T-helper 17 cell (primary cell): Measurements from ENCODE around the gene PAK4. TPM values are rescaled to one million over a fixed set of nuclear protein-coding genes. Genes with fewer than 3 reads are reported as not detected.
"Not testable (repeated sequence)": the region's sequence is repeated elsewhere in the genome, so short reads cannot be mapped to it uniquely, and the experiment has no call there.

Experiments used
- ATAC-seq: fragments of 150-1000 bp; cut with Tn5 transposase; 2 replicates; pipeline ENCODE4 v1.10.0; 2021; ENCODE audit warnings: mild to moderate bottlenecking, moderate library complexity
- DNase-seq, 3 donors: peaks; one replicate each; pipeline versions ENCODE4 v3.0.0 to v3.0.0-alpha.2; 2020 to 2021
- H3K9me3 ChIP-seq: one replicate; pipeline ENCODE4 v1.7.0; 2013; ENCODE audit warnings: low read length, mild to moderate bottlenecking; ENCODE audit not compliant: control insufficient read depth, poor library complexity, severe bottlenecking
- H3K27ac Mint-ChIP-seq: one replicate; pipeline ENCODE4 v1.8.0; 2022; ENCODE audit warnings: mild to moderate bottlenecking, moderate library complexity, mixed read lengths
- H3K27me3 Mint-ChIP-seq: one replicate; pipeline ENCODE4 v1.8.0; 2022; ENCODE audit warnings: mixed read lengths
- H3K36me3 Mint-ChIP-seq: one replicate; pipeline ENCODE4 v1.8.0; 2022; ENCODE audit warnings: low read depth, mixed read lengths
- H3K4me1 Mint-ChIP-seq: one replicate; pipeline ENCODE4 v1.8.0; 2022; ENCODE audit warnings: mild to moderate bottlenecking, mixed read lengths
- H3K4me3 Mint-ChIP-seq: one replicate; pipeline ENCODE4 v1.8.0; 2022; ENCODE audit warnings: mild to moderate bottlenecking, moderate library complexity, mixed read lengths
- total RNA-seq, 4 donors: library from RNA in 2 of 4; stranded (reverse) in 2 of 4; gene quantifications; one replicate each; pipeline ENCODE4 v1.2.3 and lab custom pipeline; 2022 to 2026

PAK4 gene
- total RNA-seq, 2 donors from 2014 or later = 9.6 to 9.7 TPM

DNA sequence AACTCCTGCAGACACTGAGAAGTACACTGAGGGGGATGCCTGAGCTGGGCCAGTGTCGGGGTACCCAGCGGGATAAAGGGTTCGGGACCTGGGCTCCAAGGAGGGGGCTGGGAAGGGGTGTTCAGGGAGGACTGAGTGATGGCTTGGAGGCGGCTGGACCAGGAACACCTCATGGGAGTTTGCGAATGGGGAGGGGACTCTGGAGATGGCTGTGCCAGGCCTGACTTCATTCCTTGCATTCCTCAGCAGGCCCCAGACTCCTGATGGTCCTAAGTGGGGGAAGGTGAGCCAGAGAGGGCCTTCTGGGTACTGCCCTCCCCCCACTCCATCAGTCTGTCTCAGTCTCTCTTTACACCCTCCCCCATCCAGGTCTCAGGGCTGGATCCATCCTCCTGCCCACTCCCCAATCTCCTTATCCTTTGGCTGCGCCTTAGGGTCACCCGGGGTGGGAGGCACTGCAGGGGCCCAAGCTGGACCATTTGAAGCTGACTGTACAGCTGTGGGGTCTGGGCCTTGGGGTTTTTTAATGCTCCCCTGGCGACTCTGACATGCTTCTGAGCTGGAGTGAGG is 13.8 kb downstream of the PAK4 start:
- Mint-ChIP-seq H3K4me3 (no peak overlapping the region), H3K27me3 (no peaks in the 10 kb centered on the region), H3K4me1 (peaks cover 23% of the 10 kb centered on the region), H3K27ac (no peak overlapping the region), H3K36me3 (peaks cover under 1% of the 10 kb centered on the region)
- ATAC-seq = no peak
- DNase-seq = no peak
- H3K9me3 ChIP-seq = no peaks in the 10 kb centered on the region

GRCh38 chr19:39139971-39140453 is 14.4 kb downstream of the PAK4 start:
- ATAC-seq = no peak
- DNase-seq = no peak
- Mint-ChIP-seq H3K27ac (no peak overlapping the region), H3K27me3 (no peaks in the 10 kb centered on the region), H3K4me1 (peaks cover 26% of the 10 kb centered on the region), H3K4me3 (no peak overlapping the region), H3K36me3 (no peaks in the 10 kb centered on the region)
- H3K9me3 ChIP-seq = no peaks in the 10 kb centered on the region

- Mint-ChIP-seq H3K36me3 (no peaks in the 10 kb centered on the region), H3K27ac (peak overlapping the region; percentile 65), H3K4me3 (no peak overlapping the region), H3K27me3 (no peaks in the 10 kb centered on the region), H3K4me1 (peaks cover 26% of the 10 kb centered on the region)
- DNase-seq (no peak), ATAC-seq (no peak)
- H3K9me3 ChIP-seq = no peaks in the 10 kb centered on the region
These were observed 15.0 kb downstream of the PAK4 start for GRCh38 chr19:39140594-39140993.

GRCh38 chr19:39141929-39142328 is 16.3 kb downstream of the PAK4 start:
- H3K4me3 Mint-ChIP-seq = no peak overlapping the region
- ATAC-seq (no peak), DNase-seq (no peak)
- no peaks in the 10 kb centered on the region for H3K27me3 Mint-ChIP-seq
- peaks cover 24% of the 10 kb centered on the region for H3K4me1 Mint-ChIP-seq
- no peaks in the 10 kb centered on the region for H3K9me3 ChIP-seq
- no peaks in the 10 kb centered on the region for H3K36me3 Mint-ChIP-seq
- H3K27ac Mint-ChIP-seq = no peak overlapping the region

GRCh38 chr19:39142630-39143029 is 17.0 kb downstream of the PAK4 start:
- DNase-seq (no peak), ATAC-seq (no peak)
- Mint-ChIP-seq H3K36me3 (no peaks in the 10 kb centered on the region), H3K27me3 (no peaks in the 10 kb centered on the region), H3K27ac (peak overlapping the region; percentile 43), H3K4me1 (peaks cover 19% of the 10 kb centered on the region), H3K4me3 (no peak overlapping the region)
- no peaks in the 10 kb centered on the region for H3K9me3 ChIP-seq

- not testable (repeated sequence) for H3K36me3 Mint-ChIP-seq, H3K27ac Mint-ChIP-seq, H3K4me3 Mint-ChIP-seq, DNase-seq, H3K27me3 Mint-ChIP-seq, H3K9me3 ChIP-seq, ATAC-seq
- peaks cover 19% of the 10 kb centered on the region for H3K4me1 Mint-ChIP-seq
These were observed 18.2 kb downstream of the PAK4 start for GRCh38 chr19:39143757-39144289.

- Mint-ChIP-seq H3K4me3 (no peak overlapping the region), H3K27ac (peak overlapping the region; percentile 39), H3K36me3 (no peaks in the 10 kb centered on the region), H3K4me1 (peaks cover 19% of the 10 kb centered on the region), H3K27me3 (no peaks in the 10 kb centered on the region)
- ATAC-seq = no peak
- no peaks in the 10 kb centered on the region for H3K9me3 ChIP-seq
- no peak for DNase-seq
These were observed 18.9 kb downstream of the PAK4 start for GRCh38 chr19:39144290-39145071.

DNA sequence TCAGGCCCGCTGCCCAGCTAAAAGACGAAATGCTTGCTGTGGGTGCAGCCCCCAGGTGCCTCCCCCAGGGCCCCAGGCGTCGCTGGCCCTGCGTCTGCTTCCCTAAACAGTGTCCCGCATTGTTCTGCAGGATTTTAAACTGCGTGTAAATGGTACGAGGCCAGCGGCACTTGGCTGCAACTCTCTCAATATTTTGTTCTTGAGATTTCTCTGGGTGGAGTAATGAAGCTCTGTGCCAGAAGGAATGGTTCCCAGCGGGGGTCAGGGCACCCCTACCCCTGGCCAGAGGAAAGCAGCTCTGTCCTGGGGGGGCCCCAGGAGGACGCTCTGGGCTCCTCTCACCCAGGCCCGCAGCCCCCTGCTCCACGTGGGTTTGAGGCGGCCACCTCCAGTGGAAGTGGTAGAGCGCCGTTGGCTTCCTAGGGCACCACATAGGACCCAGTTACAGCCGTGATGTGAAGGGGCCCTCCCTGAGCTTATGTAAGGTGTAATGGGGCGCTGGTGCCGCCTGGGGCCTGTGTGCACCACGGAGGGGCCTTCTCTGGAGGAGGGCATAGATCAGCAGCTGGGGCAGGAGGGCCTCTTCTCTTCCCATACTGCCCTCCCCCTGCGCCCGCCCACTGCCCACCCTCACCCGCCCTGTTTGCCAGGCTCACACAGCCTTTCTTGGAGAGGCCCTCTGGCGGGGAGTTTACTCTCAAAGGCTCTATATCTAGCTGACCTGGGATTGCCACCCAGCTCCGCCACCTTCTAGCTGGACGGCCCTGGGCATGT is 19.8 kb downstream of the PAK4 start:
- H3K4me3 Mint-ChIP-seq = no peak overlapping the region
- H3K4me1 Mint-ChIP-seq = peaks cover 20% of the 10 kb centered on the region
- no peaks in the 10 kb centered on the region for H3K9me3 ChIP-seq
- no peaks in the 10 kb centered on the region for H3K27me3 Mint-ChIP-seq
- DNase-seq (no peak), ATAC-seq (no peak)
- H3K27ac Mint-ChIP-seq = no peak overlapping the region
- H3K36me3 Mint-ChIP-seq = no peaks in the 10 kb centered on the region

- Mint-ChIP-seq H3K36me3 (no peaks in the 10 kb centered on the region), H3K27me3 (no peaks in the 10 kb centered on the region), H3K4me3 (no peak overlapping the region), H3K4me1 (peaks cover 25% of the 10 kb centered on the region), H3K27ac (peak overlapping the region; percentile 8)
- ATAC-seq = no peak
- no peaks in the 10 kb centered on the region for H3K9me3 ChIP-seq
- DNase-seq = no peak
These were observed 20.5 kb downstream of the PAK4 start for GRCh38 chr19:39146091-39146490.

GRCh38 chr19:39146686-39147450 is 21.3 kb downstream of the PAK4 start:
- Mint-ChIP-seq H3K27ac (peak overlapping the region; percentile 8), H3K36me3 (no peaks in the 10 kb centered on the region), H3K4me1 (peaks cover 25% of the 10 kb centered on the region), H3K4me3 (no peak overlapping the region), H3K27me3 (no peaks in the 10 kb centered on the region)
- no peak for ATAC-seq
- no peaks in the 10 kb centered on the region for H3K9me3 ChIP-seq
- no peak for DNase-seq

DNA sequence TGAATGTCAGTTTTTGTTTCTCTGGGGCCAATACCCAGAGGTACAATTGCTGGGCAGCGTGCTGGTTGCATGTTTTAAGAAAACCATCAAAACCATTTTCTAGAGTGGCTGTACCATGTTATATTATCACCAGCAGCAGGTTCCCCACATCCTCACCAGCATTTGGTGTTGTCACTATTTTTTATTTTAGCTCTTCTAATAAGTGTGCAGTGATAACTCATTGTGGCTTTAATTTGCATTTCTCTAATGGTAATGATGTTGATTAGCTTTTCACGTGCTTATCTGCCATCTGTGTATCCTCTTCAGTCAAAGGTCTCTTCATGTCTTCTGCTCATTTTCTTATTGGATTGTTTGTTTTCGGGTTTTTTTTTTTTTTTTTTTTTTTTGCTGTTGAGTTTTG is 21.9 kb downstream of the PAK4 start:
- Mint-ChIP-seq H3K4me3 (no peak overlapping the region), H3K4me1 (peaks cover 25% of the 10 kb centered on the region)
- no peak for DNase-seq

DNA sequence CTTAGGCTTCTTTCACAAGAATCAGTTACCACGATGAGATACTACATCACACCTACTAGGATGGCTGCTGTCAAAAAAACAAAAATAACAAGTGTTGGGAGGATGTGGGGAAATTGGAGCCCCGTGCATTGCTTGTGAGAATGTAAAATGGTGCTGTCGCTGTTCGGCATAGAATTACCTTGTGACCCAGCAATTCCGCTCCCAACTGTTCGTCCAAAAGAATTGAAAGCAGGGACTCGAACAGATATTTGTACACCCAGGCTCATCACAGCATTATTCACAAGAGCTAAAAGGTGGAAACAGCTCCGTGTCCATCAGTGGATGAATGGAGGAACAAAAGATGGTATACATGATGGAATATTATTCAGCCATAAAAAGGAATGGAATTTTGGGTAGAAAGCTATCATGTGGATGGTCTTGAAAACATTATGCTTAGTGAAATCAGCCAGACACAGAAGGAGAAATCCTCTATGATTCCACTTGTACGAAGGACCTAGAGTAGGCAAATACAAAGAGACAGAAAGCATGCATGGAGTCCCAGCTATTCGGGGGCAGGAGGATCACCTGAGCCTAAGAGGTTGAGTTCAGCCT is 23.4 kb downstream of the PAK4 start:
- H3K36me3 Mint-ChIP-seq = peaks cover 2% of the 10 kb centered on the region
- DNase-seq = no peak
- no peaks in the 10 kb centered on the region for H3K27me3 Mint-ChIP-seq
- no peaks in the 10 kb centered on the region for H3K9me3 ChIP-seq
- H3K4me3 Mint-ChIP-seq = no peak overlapping the region
- H3K4me1 Mint-ChIP-seq = peaks cover 25% of the 10 kb centered on the region
- H3K27ac Mint-ChIP-seq = no peak overlapping the region
- ATAC-seq = no peak

More for the DNA sequence above, 21.9 kb downstream of the PAK4 start:
- Mint-ChIP-seq H3K27ac (no peak overlapping the region), H3K27me3 (no peaks in the 10 kb centered on the region), H3K36me3 (no peaks in the 10 kb centered on the region)
- ATAC-seq = no peak
- H3K9me3 ChIP-seq = no peaks in the 10 kb centered on the region
